ENCODE results near the gene GLDN.

The GLDN gene

DNA sequence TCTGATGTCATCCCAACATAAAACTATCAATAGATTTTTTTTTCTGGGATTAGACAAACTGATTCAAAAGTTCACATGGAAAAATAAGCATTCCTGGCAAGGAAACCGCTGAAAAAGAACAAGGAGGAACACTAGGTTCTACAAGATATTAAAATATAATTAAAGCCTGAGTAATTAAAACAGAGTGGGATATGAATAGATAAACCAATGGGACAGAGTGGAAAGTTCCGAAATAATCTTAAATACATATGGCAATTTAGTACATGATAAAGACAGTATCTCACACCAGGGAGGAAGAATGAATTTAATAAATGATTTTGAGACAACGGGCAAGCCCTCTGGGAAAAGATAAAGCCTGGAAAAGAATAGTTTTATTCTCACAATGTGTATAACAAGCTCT is 4.7 kb downstream of the GLDN start:
- H3K36me3 ChIP-seq (ENCODE audit: insufficient read depth, low read depth, low read length) = no peaks in the 10 kb centered on the region

DNA sequence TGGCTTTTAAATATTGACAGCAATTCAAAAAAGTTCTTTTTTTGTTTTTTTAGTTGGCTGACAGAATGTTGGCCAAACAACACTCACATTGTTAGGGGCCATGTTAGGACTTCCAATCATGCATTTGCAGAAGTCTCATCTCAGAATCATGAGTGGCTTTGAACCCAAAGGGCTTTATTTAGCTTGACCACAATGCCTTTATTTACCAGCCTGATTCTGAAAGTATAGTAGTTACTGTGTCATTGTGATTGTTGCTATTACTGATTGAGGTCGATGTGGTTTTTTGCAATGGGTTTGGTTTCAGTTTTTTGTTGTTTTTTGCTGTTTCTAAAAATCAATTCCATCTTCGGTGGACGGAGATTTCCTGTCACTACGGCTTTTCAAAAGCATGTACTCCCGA is 7.2 kb downstream of the GLDN start:
- no peak overlapping the region for H3K27ac ChIP-seq (ENCODE audit: low read length)
- H3K4me3 ChIP-seq (ENCODE audit: low read length) = no peak overlapping the region
- no peak overlapping the region for H3K9ac ChIP-seq (ENCODE audit: low read depth, low read length)
- H3K9me3 ChIP-seq (ENCODE audit: insufficient read depth, low read depth, low read length) = no peaks in the 10 kb centered on the region
- H3K36me3 ChIP-seq (ENCODE audit: insufficient read depth, low read depth, low read length) = no peaks in the 10 kb centered on the region
- no peaks in the 10 kb centered on the region for H3K4me1 ChIP-seq (ENCODE audit: insufficient read depth, low read length)
- peaks cover 12% of the 10 kb centered on the region for H3K27me3 ChIP-seq (ENCODE audit: insufficient read depth, low read length)

More for the DNA sequence above, 4.7 kb downstream of the GLDN start:
- H3K4me3 ChIP-seq (ENCODE audit: low read length) = no peak overlapping the region
- H3K4me1 ChIP-seq (ENCODE audit: insufficient read depth, low read length) = no peaks in the 10 kb centered on the region
- peaks cover 38% of the 10 kb centered on the region for H3K27me3 ChIP-seq (ENCODE audit: insufficient read depth, low read length)
- H3K27ac ChIP-seq (ENCODE audit: low read length) = no peak overlapping the region
- H3K9ac ChIP-seq (ENCODE audit: low read depth, low read length) = no peak overlapping the region
- H3K9me3 ChIP-seq (ENCODE audit: insufficient read depth, low read depth, low read length) = no peaks in the 10 kb centered on the region

DNA sequence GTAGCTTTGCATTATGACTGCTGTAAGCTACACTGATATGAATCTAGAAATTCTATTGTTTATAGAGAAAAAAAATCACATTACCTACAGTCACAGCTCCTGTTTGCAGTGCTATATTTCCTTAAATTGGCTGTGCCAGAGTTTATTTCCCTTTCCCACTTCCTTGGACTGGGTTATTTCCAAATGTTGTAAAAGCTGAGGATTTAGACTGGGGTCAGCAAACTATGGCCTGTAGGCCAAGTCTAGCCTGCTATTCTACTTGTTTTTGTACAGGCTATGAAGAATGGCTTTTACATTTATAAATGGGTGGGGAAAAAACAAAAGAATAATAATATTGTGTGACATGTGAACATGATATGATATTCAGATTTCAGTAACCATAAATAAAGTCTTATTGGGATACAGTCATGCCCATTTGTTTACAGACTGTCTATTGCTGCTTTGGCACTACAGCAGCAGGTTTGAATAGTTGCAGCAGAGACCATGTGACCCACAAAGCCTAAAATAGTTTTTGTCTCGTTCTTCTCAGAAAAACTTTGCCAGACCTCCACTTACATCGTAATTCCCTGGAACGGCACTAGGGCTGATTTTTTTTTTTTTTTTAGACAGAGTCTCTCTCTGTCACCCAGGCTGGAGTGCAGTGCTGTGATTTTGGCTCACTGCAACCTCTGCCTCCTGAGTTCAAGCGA is 7.8 kb downstream of the GLDN start:
- Histone ChIP-seq H3K36me3 (ENCODE audit: insufficient read depth, low read depth, low read length) (no peaks in the 10 kb centered on the region), H3K27ac (ENCODE audit: low read length) (no peak overlapping the region), H3K9ac (ENCODE audit: low read depth, low read length) (no peak overlapping the region)

DNA sequence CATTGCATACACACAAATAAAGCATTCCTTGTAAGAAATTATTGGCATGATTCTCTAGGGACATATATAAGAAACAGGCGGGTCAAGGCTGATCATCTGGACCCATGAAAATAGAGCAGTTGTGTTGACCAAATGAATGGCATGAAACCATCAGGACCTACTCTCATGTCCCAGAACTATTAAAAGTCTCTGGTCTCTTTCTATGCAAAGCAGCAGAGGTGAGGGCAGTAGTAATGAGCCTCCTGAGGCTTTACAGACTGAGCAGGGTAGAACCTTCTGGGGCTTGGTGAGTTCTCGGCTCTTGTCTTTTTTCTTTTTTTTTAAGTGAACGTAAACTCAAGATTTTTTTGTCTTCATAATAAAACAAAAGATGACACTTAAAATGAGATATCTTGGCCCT is 9.3 kb downstream of the GLDN start:
- H3K4me3 ChIP-seq (ENCODE audit: low read length) = no peak overlapping the region
- H3K9ac ChIP-seq (ENCODE audit: low read depth, low read length) = no peak overlapping the region
- H3K9me3 ChIP-seq (ENCODE audit: insufficient read depth, low read depth, low read length) = no peaks in the 10 kb centered on the region
- no peaks in the 10 kb centered on the region for H3K27me3 ChIP-seq (ENCODE audit: insufficient read depth, low read length)
- H3K36me3 ChIP-seq (ENCODE audit: insufficient read depth, low read depth, low read length) = no peaks in the 10 kb centered on the region
- no peaks in the 10 kb centered on the region for H3K4me1 ChIP-seq (ENCODE audit: insufficient read depth, low read length)
- no peak overlapping the region for H3K27ac ChIP-seq (ENCODE audit: low read length)

More for the DNA sequence above, 7.8 kb downstream of the GLDN start:
- Histone ChIP-seq H3K4me3 (ENCODE audit: low read length) (no peak overlapping the region), H3K9me3 (ENCODE audit: insufficient read depth, low read depth, low read length) (no peaks in the 10 kb centered on the region), H3K4me1 (ENCODE audit: insufficient read depth, low read length) (no peaks in the 10 kb centered on the region), H3K27me3 (ENCODE audit: insufficient read depth, low read length) (peaks cover 6% of the 10 kb centered on the region; the same call in 1 of the 2 replicates)

DNA sequence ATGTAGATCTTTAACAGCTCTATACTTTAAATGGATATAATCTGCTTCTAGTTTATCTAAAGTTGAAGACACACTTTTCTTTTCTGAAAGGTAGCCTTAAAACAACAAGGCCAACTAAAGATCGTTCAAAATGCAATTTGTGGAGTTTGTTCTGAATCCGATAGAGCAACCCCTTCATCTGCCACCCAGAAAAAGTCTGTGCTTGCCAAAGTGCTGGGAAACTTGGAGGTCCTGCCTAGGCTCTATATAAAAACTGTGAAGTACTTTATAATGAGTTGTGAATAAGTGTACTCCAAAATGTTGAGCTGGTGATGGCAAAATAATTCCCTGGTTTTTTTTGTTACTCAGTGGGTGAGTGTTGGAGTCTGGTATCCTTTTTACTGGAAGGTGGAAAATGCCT is 12.5 kb downstream of the GLDN start:
- no peak overlapping the region for H3K4me3 ChIP-seq (ENCODE audit: low read length)

DNA sequence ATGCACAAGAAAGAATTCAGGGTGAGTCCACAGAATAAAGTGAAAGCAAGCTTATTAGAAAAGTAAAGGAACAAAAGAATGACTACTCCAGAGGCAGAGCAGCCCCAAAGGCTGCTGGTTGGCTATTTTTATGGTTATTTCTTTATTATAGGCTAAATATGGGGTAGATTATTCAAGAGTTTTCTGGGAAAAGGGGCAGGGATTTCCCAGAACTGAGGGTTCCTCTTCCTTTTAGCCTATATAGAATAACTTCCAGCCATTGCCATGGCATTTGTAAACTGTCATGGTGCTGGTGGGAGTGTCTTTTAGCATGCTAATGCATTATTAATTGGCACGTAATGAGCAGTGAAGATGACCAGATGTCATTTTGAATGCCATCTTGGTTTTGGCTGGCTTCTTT is 13.6 kb downstream of the GLDN start:
- Histone ChIP-seq H3K27me3 (ENCODE audit: insufficient read depth, low read length) (no peaks in the 10 kb centered on the region), H3K27ac (ENCODE audit: low read length) (no peak overlapping the region), H3K36me3 (ENCODE audit: insufficient read depth, low read depth, low read length) (no peaks in the 10 kb centered on the region), H3K4me1 (ENCODE audit: insufficient read depth, low read length) (no peaks in the 10 kb centered on the region), H3K4me3 (ENCODE audit: low read length) (no peak overlapping the region), H3K9me3 (ENCODE audit: insufficient read depth, low read depth, low read length) (no peaks in the 10 kb centered on the region), H3K9ac (ENCODE audit: low read depth, low read length) (no peak overlapping the region)

More for the DNA sequence above, 12.5 kb downstream of the GLDN start:
- Histone ChIP-seq H3K4me1 (ENCODE audit: insufficient read depth, low read length) (no peaks in the 10 kb centered on the region), H3K9ac (ENCODE audit: low read depth, low read length) (no peak overlapping the region), H3K36me3 (ENCODE audit: insufficient read depth, low read depth, low read length) (no peaks in the 10 kb centered on the region), H3K9me3 (ENCODE audit: insufficient read depth, low read depth, low read length) (no peaks in the 10 kb centered on the region), H3K27ac (ENCODE audit: low read length) (no peak overlapping the region), H3K27me3 (ENCODE audit: insufficient read depth, low read length) (no peaks in the 10 kb centered on the region)

DNA sequence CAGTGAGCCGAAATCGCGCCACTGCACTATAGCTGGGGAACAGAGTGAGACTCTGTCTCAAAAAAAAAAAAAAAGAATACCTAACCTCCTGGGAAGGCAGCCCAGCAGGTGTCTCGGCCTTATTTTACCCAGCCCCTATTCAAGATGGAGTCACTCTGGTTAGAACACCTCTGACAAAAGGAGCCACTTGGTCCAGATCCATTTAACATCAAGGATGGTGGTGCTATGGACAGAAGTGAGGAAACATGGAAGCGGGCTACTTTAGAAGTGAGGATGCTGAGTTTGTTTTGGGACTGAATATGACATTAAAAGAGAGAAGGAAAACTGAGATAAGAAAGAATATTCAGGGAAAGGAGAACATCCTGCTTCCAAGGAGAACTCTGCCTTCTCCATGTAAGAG is 14.7 kb downstream of the GLDN start:
- H3K9ac ChIP-seq (ENCODE audit: low read depth, low read length) = no peak overlapping the region
- no peak overlapping the region for H3K27ac ChIP-seq (ENCODE audit: low read length)
- H3K4me1 ChIP-seq (ENCODE audit: insufficient read depth, low read length) = no peaks in the 10 kb centered on the region
- no peak overlapping the region for H3K4me3 ChIP-seq (ENCODE audit: low read length)
- H3K27me3 ChIP-seq (ENCODE audit: insufficient read depth, low read length) = no peaks in the 10 kb centered on the region
- H3K9me3 ChIP-seq (ENCODE audit: insufficient read depth, low read depth, low read length) = no peaks in the 10 kb centered on the region
- H3K36me3 ChIP-seq (ENCODE audit: insufficient read depth, low read depth, low read length) = no peaks in the 10 kb centered on the region

DNA sequence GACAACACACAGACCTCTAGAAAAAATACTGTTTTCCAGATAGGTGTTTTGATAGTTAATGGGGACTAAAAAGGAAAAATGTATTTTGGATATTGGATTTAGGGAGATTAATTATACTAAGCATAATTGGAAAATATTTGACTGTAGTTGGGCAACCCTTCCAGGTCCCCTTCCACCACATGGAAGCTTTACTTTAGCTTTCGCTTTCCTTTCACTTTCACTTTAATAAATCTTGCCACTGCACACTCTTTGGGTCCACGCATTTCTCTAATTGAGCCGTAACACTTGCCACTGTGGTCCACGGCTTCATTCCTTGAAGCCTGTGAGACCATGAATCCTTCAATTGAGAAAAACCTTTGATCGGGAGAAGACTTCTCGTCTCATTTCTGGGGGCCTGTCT is 15.5 kb downstream of the GLDN start:
- Histone ChIP-seq H3K27ac (ENCODE audit: low read length) (no peak overlapping the region), H3K27me3 (ENCODE audit: insufficient read depth, low read length) (no peaks in the 10 kb centered on the region), H3K9ac (ENCODE audit: low read depth, low read length) (no peak overlapping the region), H3K4me1 (ENCODE audit: insufficient read depth, low read length) (no peaks in the 10 kb centered on the region), H3K9me3 (ENCODE audit: insufficient read depth, low read depth, low read length) (no peaks in the 10 kb centered on the region), H3K36me3 (ENCODE audit: insufficient read depth, low read depth, low read length) (no peaks in the 10 kb centered on the region), H3K4me3 (ENCODE audit: low read length) (no peak overlapping the region)

DNA sequence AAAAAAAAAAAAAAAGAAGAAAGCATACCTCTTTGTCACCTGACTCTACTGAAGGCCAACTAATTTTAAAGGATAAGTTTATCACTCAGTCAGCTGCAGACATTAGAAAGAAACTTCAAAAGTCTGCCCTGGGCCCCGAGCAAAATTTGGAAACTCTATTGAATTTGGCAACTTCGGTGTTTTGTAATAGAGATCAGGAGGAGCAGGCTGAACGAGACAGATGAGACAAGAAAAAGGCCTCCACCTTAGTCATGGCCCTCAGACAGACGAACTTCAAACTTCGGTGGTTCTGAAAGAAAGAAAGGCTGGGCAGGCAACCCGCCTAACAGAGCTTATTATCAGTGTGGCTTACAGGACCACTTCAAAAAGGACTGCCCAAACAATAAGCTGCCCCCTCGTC is 18.5 kb downstream of the GLDN start:
- Histone ChIP-seq H3K9me3 (ENCODE audit: insufficient read depth, low read depth, low read length) (no peaks in the 10 kb centered on the region), H3K4me1 (ENCODE audit: insufficient read depth, low read length) (peaks cover 2% of the 10 kb centered on the region; the same call in 1 of the 2 replicates), H3K27ac (ENCODE audit: low read length) (no peak overlapping the region), H3K27me3 (ENCODE audit: insufficient read depth, low read length) (no peaks in the 10 kb centered on the region), H3K4me3 (ENCODE audit: low read length) (no peak overlapping the region), H3K36me3 (ENCODE audit: insufficient read depth, low read depth, low read length) (no peaks in the 10 kb centered on the region), H3K9ac (ENCODE audit: low read depth, low read length) (no peak overlapping the region)

DNA sequence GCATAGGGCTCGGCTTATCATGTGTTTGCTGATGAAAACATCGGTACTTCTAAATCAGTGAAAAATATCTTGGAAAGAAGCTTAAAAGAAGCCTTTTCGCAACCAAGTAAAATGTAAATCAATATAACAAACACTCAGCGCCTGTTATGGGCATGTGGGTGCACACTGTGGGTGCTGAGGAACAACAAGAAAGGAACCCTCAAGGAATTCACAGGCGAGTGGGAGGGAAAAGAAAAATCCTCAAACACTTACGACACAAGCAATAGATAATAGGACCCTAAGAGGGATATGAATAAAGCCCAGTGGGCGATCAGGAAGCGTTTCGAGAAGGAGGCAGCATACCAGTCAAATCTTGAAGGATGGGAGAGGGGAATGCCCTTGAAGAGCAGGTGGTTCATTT is 21.9 kb downstream of the GLDN start:
- peaks cover 2% of the 10 kb centered on the region; the same call in 1 of the 2 replicates for H3K4me1 ChIP-seq (ENCODE audit: insufficient read depth, low read length)
- no peak overlapping the region for H3K27ac ChIP-seq (ENCODE audit: low read length)
- H3K27me3 ChIP-seq (ENCODE audit: insufficient read depth, low read length) = no peaks in the 10 kb centered on the region
- no peak overlapping the region for H3K4me3 ChIP-seq (ENCODE audit: low read length)
- no peaks in the 10 kb centered on the region for H3K36me3 ChIP-seq (ENCODE audit: insufficient read depth, low read depth, low read length)
- H3K9me3 ChIP-seq (ENCODE audit: insufficient read depth, low read depth, low read length) = no peaks in the 10 kb centered on the region
- H3K9ac ChIP-seq (ENCODE audit: low read depth, low read length) = no peak overlapping the region

DNA sequence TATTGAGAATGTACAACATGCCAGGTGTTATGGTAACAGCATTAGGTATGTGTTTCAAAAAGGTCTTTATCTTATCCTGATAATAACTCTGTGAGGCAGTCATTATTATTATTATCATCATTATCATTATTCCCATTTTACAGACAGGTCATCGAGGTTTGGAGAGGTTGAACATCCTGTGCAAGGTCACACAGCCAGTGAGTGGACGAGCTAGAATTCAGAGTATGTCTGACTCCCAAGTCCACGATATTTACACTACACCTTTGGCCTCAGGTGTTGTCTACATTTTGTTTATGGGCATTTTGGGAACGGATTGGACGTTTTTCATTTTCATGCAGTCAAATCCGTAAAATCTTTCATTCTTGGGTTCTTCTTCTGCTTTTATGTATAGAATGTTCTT is 24.0 kb downstream of the GLDN start:
- no peaks in the 10 kb centered on the region for H3K36me3 ChIP-seq (ENCODE audit: insufficient read depth, low read depth, low read length)
- H3K4me1 ChIP-seq (ENCODE audit: insufficient read depth, low read length) = peaks cover 2% of the 10 kb centered on the region; the same call in 1 of the 2 replicates
- H3K4me3 ChIP-seq (ENCODE audit: low read length) = no peak overlapping the region
- no peaks in the 10 kb centered on the region for H3K27me3 ChIP-seq (ENCODE audit: insufficient read depth, low read length)
- no peak overlapping the region for H3K9ac ChIP-seq (ENCODE audit: low read depth, low read length)
- no peak overlapping the region for H3K27ac ChIP-seq (ENCODE audit: low read length)
- H3K9me3 ChIP-seq (ENCODE audit: insufficient read depth, low read depth, low read length) = no peaks in the 10 kb centered on the region

DNA sequence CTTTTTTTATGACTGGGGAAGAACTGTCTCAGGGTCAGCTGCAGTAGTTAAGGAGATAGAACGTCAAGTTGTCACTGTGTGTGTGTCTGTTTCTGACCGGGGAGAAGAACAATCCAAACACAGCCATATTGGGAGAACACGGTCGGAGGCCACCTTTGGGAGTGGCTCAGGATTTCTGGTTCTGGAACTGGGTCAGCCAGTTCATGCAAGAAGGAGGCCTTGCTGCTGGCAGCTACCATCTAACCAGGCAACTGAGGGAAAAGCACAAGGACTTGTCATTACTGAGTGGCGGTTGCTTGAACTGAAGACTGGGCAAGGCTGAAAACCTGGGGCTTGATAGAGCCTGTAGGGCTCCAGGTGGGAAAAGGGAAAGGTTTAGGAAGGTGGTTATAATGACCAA is 24.6 kb downstream of the GLDN start:
- H3K4me1 ChIP-seq (ENCODE audit: insufficient read depth, low read length) = peaks cover 2% of the 10 kb centered on the region; the same call in 1 of the 2 replicates
- no peak overlapping the region for H3K27ac ChIP-seq (ENCODE audit: low read length)
- H3K4me3 ChIP-seq (ENCODE audit: low read length) = no peak overlapping the region
- H3K36me3 ChIP-seq (ENCODE audit: insufficient read depth, low read depth, low read length) = no peaks in the 10 kb centered on the region
- H3K9me3 ChIP-seq (ENCODE audit: insufficient read depth, low read depth, low read length) = no peaks in the 10 kb centered on the region
- H3K9ac ChIP-seq (ENCODE audit: low read depth, low read length) = no peak overlapping the region
- no peaks in the 10 kb centered on the region for H3K27me3 ChIP-seq (ENCODE audit: insufficient read depth, low read length)
